Ishikawa (cell line): ENCODE results near the gene RRBP1.

Experiments used
- CEBPB ChIP-seq: IDR thresholded peaks from 2 replicates; pipeline ENCODE4 v1.6.1; 2012
- CREB1 ChIP-seq: IDR thresholded peaks from 2 replicates; pipeline ENCODE4 v1.6.1; 2012; ENCODE audit warnings: low read depth
- EGR1 ChIP-seq: IDR thresholded peaks from 2 replicates; pipeline ENCODE4 v1.6.1; 2012
- EP300 ChIP-seq: IDR thresholded peaks from 2 replicates; pipeline ENCODE4 v1.6.1; 2012; ENCODE audit warnings: borderline replicate concordance
- FOXM1 ChIP-seq: IDR thresholded peaks from 2 replicates; pipeline ENCODE4 v1.6.1; 2012; ENCODE audit warnings: low read depth, borderline replicate concordance
- MAX ChIP-seq: IDR thresholded peaks from 2 replicates; pipeline ENCODE4 v1.6.1; 2012
- NFIC ChIP-seq: IDR thresholded peaks from 2 replicates; pipeline ENCODE4 v1.6.1; 2012
- RAD21 ChIP-seq: IDR thresholded peaks from 2 replicates; pipeline ENCODE4 v1.6.1; 2012; ENCODE audit warnings: low read depth
- TAF1 ChIP-seq: IDR thresholded peaks from 2 replicates; pipeline ENCODE4 v1.6.1; 2012; ENCODE audit warnings: low read depth, mild to moderate bottlenecking
- TCF12 ChIP-seq: IDR thresholded peaks from 2 replicates; pipeline ENCODE4 v1.6.1; 2012; ENCODE audit warnings: low read depth
- TEAD4 ChIP-seq: IDR thresholded peaks from 2 replicates; pipeline ENCODE4 v1.6.1; 2012
- USF1 ChIP-seq: IDR thresholded peaks from 2 replicates; pipeline ENCODE4 v1.6.1; 2012
- YY1 ChIP-seq: IDR thresholded peaks from 2 replicates; pipeline ENCODE4 v1.6.1; 2012; ENCODE audit warnings: low read depth
- ZBTB7A ChIP-seq: IDR thresholded peaks from 2 replicates; pipeline ENCODE4 v1.6.1; 2012; ENCODE audit warnings: low read depth
- TF ChIP-seq, protein P1 (sequence below): IDR thresholded peaks from 2 replicates; pipeline ENCODE4 v1.6.1; 2012; ENCODE audit warnings: low read depth, mild to moderate bottlenecking

The RRBP1 gene

DNA sequence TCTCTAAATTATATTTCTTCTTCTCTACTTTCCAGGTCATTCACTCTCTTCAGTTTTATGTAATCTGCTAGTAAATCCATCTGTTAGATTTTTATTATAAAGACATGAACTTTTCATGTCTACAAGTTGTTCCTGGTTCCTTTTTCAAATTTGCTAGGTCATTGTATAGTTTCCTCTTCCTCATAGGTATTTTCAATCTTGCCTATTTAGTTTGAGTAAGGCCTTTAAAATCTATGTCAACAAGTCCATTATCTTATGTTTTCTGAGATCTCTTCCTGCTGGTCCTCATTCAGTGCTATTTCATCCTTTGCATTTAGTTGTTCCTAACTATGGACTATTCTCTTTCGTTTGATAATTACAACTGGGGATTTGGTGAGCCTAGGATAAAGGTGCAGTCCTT is 11.0 kb downstream of the RRBP1 start:
- TF ChIP-seq NFIC: no peak
- TF ChIP-seq TEAD4: no peak
- no peak for TF ChIP-seq ZBTB7A

GRCh38 chr20:17669306-17669931 is 12.6 kb downstream of the RRBP1 start:
- TF ChIP-seq FOXM1: no peak
- TF ChIP-seq TCF12: no peak
- TF ChIP-seq USF1: no peak
- no peak for TF ChIP-seq TAF1
- TF ChIP-seq CREB1: no peak
- TF ChIP-seq TEAD4: no peak
- no peak for TF ChIP-seq NFIC
- TF ChIP-seq, protein P1, sequence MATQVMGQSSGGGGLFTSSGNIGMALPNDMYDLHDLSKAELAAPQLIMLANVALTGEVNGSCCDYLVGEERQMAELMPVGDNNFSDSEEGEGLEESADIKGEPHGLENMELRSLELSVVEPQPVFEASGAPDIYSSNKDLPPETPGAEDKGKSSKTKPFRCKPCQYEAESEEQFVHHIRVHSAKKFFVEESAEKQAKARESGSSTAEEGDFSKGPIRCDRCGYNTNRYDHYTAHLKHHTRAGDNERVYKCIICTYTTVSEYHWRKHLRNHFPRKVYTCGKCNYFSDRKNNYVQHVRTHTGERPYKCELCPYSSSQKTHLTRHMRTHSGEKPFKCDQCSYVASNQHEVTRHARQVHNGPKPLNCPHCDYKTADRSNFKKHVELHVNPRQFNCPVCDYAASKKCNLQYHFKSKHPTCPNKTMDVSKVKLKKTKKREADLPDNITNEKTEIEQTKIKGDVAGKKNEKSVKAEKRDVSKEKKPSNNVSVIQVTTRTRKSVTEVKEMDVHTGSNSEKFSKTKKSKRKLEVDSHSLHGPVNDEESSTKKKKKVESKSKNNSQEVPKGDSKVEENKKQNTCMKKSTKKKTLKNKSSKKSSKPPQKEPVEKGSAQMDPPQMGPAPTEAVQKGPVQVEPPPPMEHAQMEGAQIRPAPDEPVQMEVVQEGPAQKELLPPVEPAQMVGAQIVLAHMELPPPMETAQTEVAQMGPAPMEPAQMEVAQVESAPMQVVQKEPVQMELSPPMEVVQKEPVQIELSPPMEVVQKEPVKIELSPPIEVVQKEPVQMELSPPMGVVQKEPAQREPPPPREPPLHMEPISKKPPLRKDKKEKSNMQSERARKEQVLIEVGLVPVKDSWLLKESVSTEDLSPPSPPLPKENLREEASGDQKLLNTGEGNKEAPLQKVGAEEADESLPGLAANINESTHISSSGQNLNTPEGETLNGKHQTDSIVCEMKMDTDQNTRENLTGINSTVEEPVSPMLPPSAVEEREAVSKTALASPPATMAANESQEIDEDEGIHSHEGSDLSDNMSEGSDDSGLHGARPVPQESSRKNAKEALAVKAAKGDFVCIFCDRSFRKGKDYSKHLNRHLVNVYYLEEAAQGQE: no peak
- TF ChIP-seq RAD21: no peak
- TF ChIP-seq EGR1: no peak

- TF ChIP-seq TEAD4: no peak
- TF ChIP-seq CREB1: no peak
- TF ChIP-seq FOXM1: no peak
Measured at GRCh38 chr20:17668432-17668831, 13.6 kb downstream of the RRBP1 start.

- no peak for TF ChIP-seq EP300
- TF ChIP-seq, protein P1: no peak
- no peak for TF ChIP-seq NFIC
- no peak for TF ChIP-seq CREB1
- no peak for TF ChIP-seq MAX
- TF ChIP-seq RAD21: no peak
- TF ChIP-seq CEBPB: no peak
- TF ChIP-seq FOXM1: no peak
- no peak for TF ChIP-seq ZBTB7A
- TF ChIP-seq TAF1: no peak
- TF ChIP-seq EGR1: no peak
- TF ChIP-seq USF1: no peak
Measured at GRCh38 chr20:17667445-17667844, 14.6 kb downstream of the RRBP1 start.

- TF ChIP-seq TCF12: no peak
- TF ChIP-seq YY1: no peak
- no peak for TF ChIP-seq CREB1
- TF ChIP-seq FOXM1: no peak
- TF ChIP-seq CEBPB: no peak
- TF ChIP-seq, protein P1: no peak
- TF ChIP-seq EP300: no peak
- TF ChIP-seq NFIC: no peak
- no peak for TF ChIP-seq EGR1
- no peak for TF ChIP-seq TEAD4
- TF ChIP-seq MAX: no peak
- no peak for TF ChIP-seq USF1
- TF ChIP-seq ZBTB7A: no peak
- no peak for TF ChIP-seq RAD21
Measured at GRCh38 chr20:17666481-17666880, 15.6 kb downstream of the RRBP1 start.
